ENCODE results near the gene HAND1. TPM values are rescaled to one million over a fixed set of nuclear protein-coding genes. Genes with fewer than 3 reads are reported as not detected.

HAND1 gene
- total RNA-seq (2021; fragmentation: NEBNext Ultra II Directional; extraction: Animal tissue kit (Norgen Biotek cat#: 25700)) = not detected
- long read RNA-seq = 0 reads

DNA sequence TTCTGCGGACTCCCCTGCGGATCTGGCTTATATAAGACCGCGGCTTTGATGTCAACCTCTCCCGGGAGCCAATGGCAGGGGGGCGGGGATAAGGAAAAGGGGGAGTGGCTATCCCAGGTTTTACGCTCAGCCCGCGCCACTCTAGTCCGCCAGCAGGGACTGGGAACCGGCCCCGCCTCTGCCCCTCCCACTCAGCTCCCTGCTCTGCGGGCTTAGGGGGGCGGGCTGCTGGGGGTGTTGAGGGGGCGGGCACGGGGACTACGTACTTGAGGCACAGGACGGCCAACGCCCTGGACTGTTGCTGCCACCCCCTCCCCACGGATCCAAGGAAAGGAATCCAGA is at the start of gene HAND1:
Gene HAND1 (minus strand): TSS at position 4 of the 342 bp plus-strand sequence. CDS start 219 bp downstream, outside the sequence.
- H3K27ac Mint-ChIP-seq = no peak within 1 kb of the TSS
- TF ChIP-seq, protein P1, sequence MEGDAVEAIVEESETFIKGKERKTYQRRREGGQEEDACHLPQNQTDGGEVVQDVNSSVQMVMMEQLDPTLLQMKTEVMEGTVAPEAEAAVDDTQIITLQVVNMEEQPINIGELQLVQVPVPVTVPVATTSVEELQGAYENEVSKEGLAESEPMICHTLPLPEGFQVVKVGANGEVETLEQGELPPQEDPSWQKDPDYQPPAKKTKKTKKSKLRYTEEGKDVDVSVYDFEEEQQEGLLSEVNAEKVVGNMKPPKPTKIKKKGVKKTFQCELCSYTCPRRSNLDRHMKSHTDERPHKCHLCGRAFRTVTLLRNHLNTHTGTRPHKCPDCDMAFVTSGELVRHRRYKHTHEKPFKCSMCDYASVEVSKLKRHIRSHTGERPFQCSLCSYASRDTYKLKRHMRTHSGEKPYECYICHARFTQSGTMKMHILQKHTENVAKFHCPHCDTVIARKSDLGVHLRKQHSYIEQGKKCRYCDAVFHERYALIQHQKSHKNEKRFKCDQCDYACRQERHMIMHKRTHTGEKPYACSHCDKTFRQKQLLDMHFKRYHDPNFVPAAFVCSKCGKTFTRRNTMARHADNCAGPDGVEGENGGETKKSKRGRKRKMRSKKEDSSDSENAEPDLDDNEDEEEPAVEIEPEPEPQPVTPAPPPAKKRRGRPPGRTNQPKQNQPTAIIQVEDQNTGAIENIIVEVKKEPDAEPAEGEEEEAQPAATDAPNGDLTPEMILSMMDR (IDR thresholded peaks at IDR 0.05) = no peak
- no peak within 1 kb of the TSS; the same call in 1 of the 2 replicates for H3K4me3 Mint-ChIP-seq
- DNase-seq = no peak
- no peaks in the 10 kb centered on the region for H3K36me3 Mint-ChIP-seq (ENCODE audit: low read depth)
- no peaks in the 10 kb centered on the region for H3K9me3 Mint-ChIP-seq
- H3K4me1 Mint-ChIP-seq (ENCODE audit: low read depth) = peaks cover 10% of the 10 kb centered on the region
- peaks cover 77% of the 10 kb centered on the region for H3K27me3 Mint-ChIP-seq (ENCODE audit: insufficient read depth)

- no peak overlapping the region for H3K4me3 Mint-ChIP-seq
- no peak for DNase-seq
- H3K27me3 Mint-ChIP-seq (ENCODE audit: insufficient read depth) = peaks cover 25% of the 10 kb centered on the region
- TF ChIP-seq, protein P1 (IDR thresholded peaks at IDR 0.05) = no peak
- H3K9me3 Mint-ChIP-seq = no peaks in the 10 kb centered on the region
- peaks cover 18% of the 10 kb centered on the region for H3K4me1 Mint-ChIP-seq (ENCODE audit: low read depth)
- H3K27ac Mint-ChIP-seq = no peak overlapping the region
- no peaks in the 10 kb centered on the region for H3K36me3 Mint-ChIP-seq (ENCODE audit: low read depth)
Measured at GRCh38 chr5:154526231-154527226, 48.5 kb upstream of the HAND1 start.

DNA sequence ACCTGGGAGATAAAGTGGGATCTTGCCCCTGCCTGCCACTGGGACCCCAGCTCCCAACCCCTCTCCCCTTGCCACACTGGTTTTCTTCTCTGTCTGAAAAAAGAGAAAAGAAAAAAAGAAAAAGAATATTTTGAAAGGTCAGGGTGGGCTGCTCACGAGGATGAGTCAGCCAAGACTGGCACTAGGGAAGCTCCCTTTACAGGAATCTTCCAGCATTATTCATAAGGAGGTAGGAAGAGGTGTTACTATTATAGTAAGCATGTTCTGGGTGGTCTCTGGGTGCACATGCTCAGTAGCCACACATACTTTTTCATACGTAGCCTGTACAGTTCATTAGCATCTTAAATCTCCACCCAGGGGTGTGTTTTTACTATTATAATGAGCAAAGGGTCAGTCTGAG is 46.8 kb upstream of the HAND1 start:
- H3K27me3 Mint-ChIP-seq (ENCODE audit: insufficient read depth) = peaks cover 26% of the 10 kb centered on the region
- H3K9me3 Mint-ChIP-seq = no peaks in the 10 kb centered on the region
- TF ChIP-seq, protein P1 (IDR thresholded peaks at IDR 0.05) = no peak
- H3K4me1 Mint-ChIP-seq (ENCODE audit: low read depth) = peaks cover 18% of the 10 kb centered on the region
- H3K27ac Mint-ChIP-seq = no peak overlapping the region
- DNase-seq = no peak
- no peak overlapping the region for H3K4me3 Mint-ChIP-seq
- H3K36me3 Mint-ChIP-seq (ENCODE audit: low read depth) = no peaks in the 10 kb centered on the region

DNA sequence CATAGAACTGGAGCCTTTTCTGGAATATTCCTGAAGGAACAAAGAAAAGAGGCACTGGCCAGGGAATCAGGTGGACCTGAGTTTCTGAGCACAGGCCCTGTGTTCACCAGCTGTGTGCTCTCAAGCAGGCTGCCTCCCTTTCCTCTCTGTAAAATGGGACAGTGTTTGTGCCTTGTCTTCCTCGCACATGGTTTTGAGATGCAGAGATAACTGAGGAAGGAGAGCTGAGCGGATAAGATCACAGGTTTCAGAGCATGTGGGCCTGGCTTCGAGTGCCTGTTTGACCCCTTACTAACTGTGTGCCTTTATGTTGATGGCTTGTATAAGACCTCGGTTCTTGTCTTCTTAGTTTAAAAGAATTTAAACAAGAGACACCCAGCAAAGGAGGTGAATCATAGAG is 46.2 kb upstream of the HAND1 start:
- peaks cover 25% of the 10 kb centered on the region for H3K4me1 Mint-ChIP-seq (ENCODE audit: low read depth)
- H3K36me3 Mint-ChIP-seq (ENCODE audit: low read depth) = no peaks in the 10 kb centered on the region
- DNase-seq = no peak
- peaks cover 31% of the 10 kb centered on the region for H3K27me3 Mint-ChIP-seq (ENCODE audit: insufficient read depth)
- H3K27ac Mint-ChIP-seq = no peak overlapping the region
- TF ChIP-seq, protein P1 (IDR thresholded peaks at IDR 0.05) = no peak
- H3K4me3 Mint-ChIP-seq = no peak overlapping the region
- H3K9me3 Mint-ChIP-seq = no peaks in the 10 kb centered on the region

DNA sequence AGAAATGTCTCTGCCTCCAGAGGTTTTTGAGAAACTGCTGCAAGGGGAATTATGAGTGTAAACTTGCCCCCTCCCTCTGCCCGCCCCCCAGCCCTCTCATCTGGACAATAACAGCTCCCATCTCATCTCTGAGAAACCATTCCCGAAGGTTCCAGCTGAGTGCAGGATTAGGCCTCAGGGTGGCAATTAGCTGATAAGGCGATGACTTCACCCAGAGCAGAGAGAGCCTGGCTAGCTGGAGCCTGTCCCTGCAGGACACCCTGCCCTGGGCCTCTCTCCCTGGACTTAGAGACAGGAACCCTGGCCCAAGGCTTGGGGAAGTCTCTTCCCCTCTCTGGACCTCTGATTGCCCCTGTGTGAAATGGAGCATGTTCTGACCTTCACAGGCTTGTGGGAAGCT is 45.7 kb upstream of the HAND1 start:
- Mint-ChIP-seq H3K9me3 (no peaks in the 10 kb centered on the region), H3K36me3 (ENCODE audit: low read depth) (no peaks in the 10 kb centered on the region), H3K27ac (no peak overlapping the region), H3K27me3 (ENCODE audit: insufficient read depth) (peaks cover 32% of the 10 kb centered on the region), H3K4me3 (no peak overlapping the region), H3K4me1 (ENCODE audit: low read depth) (peaks cover 26% of the 10 kb centered on the region)
- TF ChIP-seq, protein P1 (IDR thresholded peaks at IDR 0.05) = no peak
- DNase-seq = peak; percentile 27

Data from HFFc6 (cell line).